HL-60/S4 treated with phorbol 12-myristate 13-acetate at 8.2 ng/mL for 4 days and 3 days (cell line): ENCODE measurements around the gene ZWILCH.
"Not testable (repeated sequence)": the region's sequence is repeated elsewhere in the genome, so short reads cannot be mapped to it uniquely, and the experiment has no call there.

Experiments
- in situ Hi-C: fragments of 300-500 bp; cut with MboI; formaldehyde crosslinking; loops from 2 replicates; pipeline ENCODE4 v1.15.0; 2022; ENCODE audit warnings: low sequenced_read_pairs

ZWILCH gene

GRCh38 chr15:66484539-66485112, 20.5 kb upstream of the ZWILCH start:
- in situ Hi-C loops = loop anchor here (25.0 kb wide), 1 partner anchor 97 kb away; the partner anchor contains the start of gene MAP2K1

GRCh38 chr15:66486887-66487286, 18.2 kb upstream of the ZWILCH start:
- in situ Hi-C loops = loop anchor here (25.0 kb wide), 1 partner anchor 100 kb away; the partner anchor contains the start of gene MAP2K1

- in situ Hi-C loops = loop anchor here (25.0 kb wide), 1 partner anchor 101 kb away; the partner anchor contains the start of gene MAP2K1
Observed at GRCh38 chr15:66488525-66488924, 16.6 kb upstream of the ZWILCH start.

GRCh38 chr15:66489179-66489791, 15.8 kb upstream of the ZWILCH start:
- in situ Hi-C loops = loop anchor here (25.0 kb wide), 1 partner anchor 102 kb away; the partner anchor contains the start of gene MAP2K1

- in situ Hi-C loops = loop anchor here (25.0 kb wide), 1 partner anchor 105 kb away; the partner anchor contains the start of gene MAP2K1
Observed at GRCh38 chr15:66491846-66492245, 13.3 kb upstream of the ZWILCH start.

- in situ Hi-C loops = loop anchor here (25.0 kb wide), 1 partner anchor 107 kb away; the partner anchor contains the start of gene MAP2K1
Observed at GRCh38 chr15:66494262-66494661, 10.9 kb upstream of the ZWILCH start.

- in situ Hi-C loops = loop anchor here (25.0 kb wide), 1 partner anchor 110 kb away; the partner anchor contains the start of gene MAP2K1
Observed at GRCh38 chr15:66496951-66497501, 8.1 kb upstream of the ZWILCH start.

GRCh38 chr15:66497502-66498455, 7.3 kb upstream of the ZWILCH start, which contains the start of gene SNAPC5:
Gene SNAPC5 (minus strand): TSS chr15:66497762. CDS start chr15:66497731, 31 bp downstream.
- in situ Hi-C loops = loop anchor here (25.0 kb wide), 1 partner anchor 110 kb away; the partner anchor contains the start of gene MAP2K1

- in situ Hi-C loops = loop anchor here (25.0 kb wide), 1 partner anchor 111 kb away; the partner anchor contains the start of gene MAP2K1
Observed at GRCh38 chr15:66498501-66499386, 6.4 kb upstream of the ZWILCH start.

GRCh38 chr15:66500346-66500745, 4.8 kb upstream of the ZWILCH start:
- in situ Hi-C loops = not testable (repeated sequence)

- in situ Hi-C loops = no loop called here
Observed at GRCh38 chr15:66502491-66502890, 2.6 kb upstream of the ZWILCH start.

- in situ Hi-C loops = not testable (repeated sequence)
Observed at GRCh38 chr15:66503041-66503648, 2.0 kb upstream of the ZWILCH start.

GRCh38 chr15:66503780-66504562, 1.2 kb upstream of the ZWILCH start:
- in situ Hi-C loops = no loop called here

- in situ Hi-C loops = no loop called here
Observed at GRCh38 chr15:66505430-66505811, 295 bp downstream of the ZWILCH start.

GRCh38 chr15:66505818-66506217, 692 bp downstream of the ZWILCH start:
- in situ Hi-C loops = no loop called here

- in situ Hi-C loops = no loop called here
Observed at GRCh38 chr15:66508293-66508883, 3.3 kb downstream of the ZWILCH start.

GRCh38 chr15:66514586-66514985, 9.5 kb downstream of the ZWILCH start:
- in situ Hi-C loops = no loop called here

GRCh38 chr15:66515901-66516322, 10.8 kb downstream of the ZWILCH start:
- in situ Hi-C loops = no loop called here
